Measurements from ENCODE around the gene LMOD1. TPM values are rescaled to one million over a fixed set of nuclear protein-coding genes. Genes with fewer than 3 reads are reported as not detected.

The LMOD1 gene
- polyA plus RNA-seq, 1 of the 3 experiments (the other 2 are of a cell fraction): 2.7 TPM

GRCh38 chr1:201893431-201893830, 52.9 kb downstream of the LMOD1 start:
- DNase-seq: no peak
- Histone ChIP-seq H3K36me3 (replicated peaks in 1 of 2; ENCODE audit: control insufficient read depth in 1 of 2, insufficient read depth in 2 of 2, low read length in 1 of 2) (peaks cover 0 to 2% of the 10 kb centered on the region in 2 experiments), H3K9ac (no peak overlapping the region), H3K9me2 (no peaks in the 10 kb centered on the region), H3K79me2 (ENCODE audit: insufficient read depth) (no peaks in the 10 kb centered on the region), H3K27ac (ENCODE audit: low read depth in 2 of 2, low read length in 1 of 2) (no peak overlapping the region), H3F3A (replicated peaks; ENCODE audit: insufficient read depth) (peaks cover 13% of the 10 kb centered on the region), H4K20me1 (ENCODE audit: insufficient read depth) (no peaks in the 10 kb centered on the region), H3K27me3 (ENCODE audit: insufficient read depth) (no peaks in the 10 kb centered on the region), H3K9me3 (no peaks in the 10 kb centered on the region), H3K4me1 (ENCODE audit: control insufficient read depth in 1 of 2, insufficient read depth in 2 of 2, low read depth in 1 of 2, low read length in 1 of 2) (peaks cover 14 to 19% of the 10 kb centered on the region in 2 experiments; a peak in 2 of 4 replicates), H3K4me2 (no peak overlapping the region), H3K4me3 (ENCODE audit: low read depth in 2 of 2, low read length in 1 of 2) (no peak overlapping the region), H2AFZ (ENCODE audit: low read depth) (no peak overlapping the region)
- CTCF ChIA-PET: interaction anchor here (1.0 to 14.7 kb wide), 8 partner anchors 18 to 334 kb away, joined by 3 to 344 read pairs (median 52); partner anchors contain the start of genes IPO9 and TIMM17A
- TF ChIP-seq CHD2 (IDR thresholded peaks at IDR 0.05; ENCODE audit: low read length, partially characterized antibody): no peak
- no peak for TF ChIP-seq SMC3 (IDR thresholded peaks at IDR 0.05; ENCODE audit: low read depth, low read length)
- no peak for TF ChIP-seq NRF1 (IDR thresholded peaks at IDR 0.05; ENCODE audit: low read depth, low read length)
- no peak for TF ChIP-seq SIN3A (IDR thresholded peaks at IDR 0.05; ENCODE audit: borderline replicate concordance, low read depth, low read length)
- no peak for TF ChIP-seq TCF12 (IDR thresholded peaks at IDR 0.05)
- TF ChIP-seq MXI1 (IDR thresholded peaks at IDR 0.05; ENCODE audit: low read depth, low read length): no peak
- POLR2A ChIA-PET: interaction anchor here (0.8 to 1.7 kb wide), 3 partner anchors 12 to 856 kb away, joined by 3 to 5 read pairs (median 3); partner anchors contain the start of gene TIMM17A
- WGBS (ENCODE audit: low lambda C conversion rate): 93% methylated on average over 3 of the region's 3 CpGs

- Histone ChIP-seq H3K9me3 (no peaks in the 10 kb centered on the region), H4K20me1 (ENCODE audit: insufficient read depth) (no peaks in the 10 kb centered on the region), H3K9me2 (no peaks in the 10 kb centered on the region), H3K27ac (ENCODE audit: low read depth in 2 of 2, low read length in 1 of 2) (no peak overlapping the region), H3K4me2 (no peak overlapping the region), H3K36me3 (replicated peaks in 1 of 2; ENCODE audit: control insufficient read depth in 1 of 2, insufficient read depth in 2 of 2, low read length in 1 of 2) (peaks cover 0 to 2% of the 10 kb centered on the region in 2 experiments), H3K4me3 (ENCODE audit: low read depth in 2 of 2, low read length in 1 of 2) (no peak overlapping the region), H3K79me2 (ENCODE audit: insufficient read depth) (no peaks in the 10 kb centered on the region), H3F3A (replicated peaks; ENCODE audit: insufficient read depth) (peaks cover 10% of the 10 kb centered on the region), H3K27me3 (ENCODE audit: insufficient read depth) (no peaks in the 10 kb centered on the region), H2AFZ (ENCODE audit: low read depth) (no peak overlapping the region), H3K4me1 (ENCODE audit: control insufficient read depth in 1 of 2, insufficient read depth in 2 of 2, low read depth in 1 of 2, low read length in 1 of 2) (peaks cover 20 to 21% of the 10 kb centered on the region in 2 experiments; a peak in 3 of 4 replicates), H3K9ac (no peak overlapping the region)
- ChIA-PET CTCF (interaction anchor here (1.0 to 14.7 kb wide), 5 partner anchors 17 to 227 kb away, joined by 3 to 344 read pairs (median 7); partner anchors contain the start of gene IPO9), POLR2A (interaction anchor here (0.9 to 1.7 kb wide), 3 partner anchors 11 to 90 kb away, joined by 3 to 5 read pairs (median 5); partner anchors contain the start of genes RNPEP and TIMM17A)
- no peak for TF ChIP-seq ZBTB33 (IDR thresholded peaks at IDR 0.05; ENCODE audit: borderline replicate concordance, low read depth)
- no peak for TF ChIP-seq USF2 (IDR thresholded peaks at IDR 0.05; ENCODE audit: borderline replicate concordance, low read depth, low read length)
- no peak for TF ChIP-seq TCF12 (IDR thresholded peaks at IDR 0.05)
- TF ChIP-seq FOXM1 (IDR thresholded peaks at IDR 0.05; ENCODE audit: low read depth): no peak
- no peak for TF ChIP-seq RFX5 (IDR thresholded peaks at IDR 0.05; ENCODE audit: low read length)
- DNase-seq: no peak
- WGBS (ENCODE audit: low lambda C conversion rate): 100% methylated on average over 4 of the region's 6 CpGs
Measured at GRCh38 chr1:201892211-201892610, 54.1 kb downstream of the LMOD1 start.
